A673 (cell line): Measurements from ENCODE around the gene RPIA. TPM values are rescaled to one million over a fixed set of nuclear protein-coding genes. Genes with fewer than 3 reads are reported as not detected.

Experiments used
- BruUV-seq: library from RNA; stranded (reverse); fragments of 400-500 nt; replicated peaks from 2 replicates; lab custom pipeline; 2021; lab: Mats Ljungman, UMichigan
- CTCF ChIA-PET: fragments of 300-600 bp; sonication (Branson Sonifier 250); formaldehyde crosslinking; loops from one replicate; lab custom pipeline; 2022; ENCODE audit warnings: antibody characterized with exemption; lab: Charles Lee
- POLR2A ChIA-PET: fragments of 300-600 bp; sonication (Branson Sonifier 250); formaldehyde crosslinking; loops from one replicate; lab custom pipeline; 2022; ENCODE audit warnings: antibody characterized with exemption; ENCODE audit not compliant: low non-redundant PET; lab: Charles Lee
- DNase-seq: peaks from one replicate; pipeline ENCODE4 v3.0.0-alpha.2; 2015; ENCODE audit warnings: low spot score
- H3K27ac ChIP-seq: fragments of 200-600 bp; sonication (generic); 2 replicates; pipeline ENCODE4 v1.5.1; 2016; ENCODE audit warnings: mixed run types, low read depth, mild to moderate bottlenecking, mixed read lengths, antibody characterized with exemption, low read length; ENCODE audit not compliant: poor library complexity, severe bottlenecking
- H3K27me3 ChIP-seq: fragments of 200-600 bp; sonication (generic); replicated peaks from 2 replicates; pipeline ENCODE4 v1.6.1; 2017; ENCODE audit warnings: mixed run types, low read depth, mild to moderate bottlenecking, mixed read lengths, antibody characterized with exemption, low read length; ENCODE audit not compliant: insufficient read depth, poor library complexity
- H3K36me3 ChIP-seq: fragments of 200-600 bp; sonication (generic); 2 replicates; pipeline ENCODE4 v1.6.1; 2016; ENCODE audit warnings: mixed run types, mild to moderate bottlenecking, mixed read lengths, antibody characterized with exemption, low read length; ENCODE audit not compliant: insufficient read depth, poor library complexity, severe bottlenecking
- H3K4me1 ChIP-seq: fragments of 200-600 bp; sonication (generic); 2 replicates; pipeline ENCODE4 v1.6.1; 2017; ENCODE audit warnings: mixed run types, mild to moderate bottlenecking, mixed read lengths, antibody characterized with exemption, low read length; ENCODE audit not compliant: insufficient read depth, poor library complexity, severe bottlenecking
- H3K4me3 ChIP-seq: fragments of 200-600 bp; sonication (generic); 2 replicates; pipeline ENCODE4 v1.5.1; 2016; ENCODE audit warnings: low read depth, mixed run types, mild to moderate bottlenecking, mixed read lengths, low read length; ENCODE audit not compliant: poor library complexity, severe bottlenecking
- H3K9me3 ChIP-seq: fragments of 200-600 bp; sonication (generic); 2 replicates; pipeline ENCODE4 v1.6.1; 2016; ENCODE audit warnings: mixed run types, low read depth, mild to moderate bottlenecking, mixed read lengths, antibody characterized with exemption, low read length; ENCODE audit not compliant: poor library complexity, severe bottlenecking
- EZH2 ChIP-seq: fragments of 200-600 bp; sonication (generic); IDR thresholded peaks from 2 replicates; pipeline ENCODE4 v1.6.1; 2017; ENCODE audit warnings: borderline replicate concordance, low read depth, mild to moderate bottlenecking, mixed read lengths, antibody characterized with exemption, low read length; ENCODE audit not compliant: poor library complexity, severe bottlenecking
- intact Hi-C: fragments of 100-400 bp; cut with micrococcal nuclease; formaldehyde crosslinking; loops from one replicate; pipeline ENCODE4 v1.10.0; 2022; ENCODE audit not compliant: unreplicated experiment
- total RNA-seq: library from RNA; stranded (reverse); gene quantifications from 2 replicates; pipeline ENCODE4 v1.2.3, GENCODE V29; 2021
- TF ChIP-seq, protein P1 (sequence below): fragments of 300-800, 200-600 bp; sonication (generic); conservative IDR thresholded peaks from 2 replicates; pipeline ENCODE4 v1.5.1; 2017; ENCODE audit warnings: low read depth, mild to moderate bottlenecking, antibody characterized with exemption, low read length, moderate library complexity, mixed read lengths

The RPIA gene
- total RNA-seq, 1 experiment from 2014 or later = 28.6 TPM

DNA sequence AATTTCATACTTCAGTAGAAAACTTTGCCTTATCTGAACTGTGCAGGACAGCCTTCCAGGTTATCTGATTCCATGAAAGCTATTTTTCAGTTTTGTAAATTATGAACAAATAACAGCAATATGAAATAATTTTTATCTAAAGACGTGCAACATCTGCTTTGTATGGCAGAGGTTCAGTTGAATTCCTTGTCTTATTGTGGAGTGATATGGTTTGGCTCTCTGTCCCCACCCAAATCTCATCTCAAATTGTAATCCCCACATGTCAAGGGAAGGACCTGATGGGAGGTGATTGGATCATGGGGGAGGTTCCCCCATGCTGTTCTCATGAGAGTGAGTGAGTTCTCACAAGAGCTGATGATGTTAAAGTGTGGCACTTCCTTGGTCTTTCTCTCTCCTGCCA, 18.1 kb upstream of the RPIA start:
- TF ChIP-seq, protein P1, sequence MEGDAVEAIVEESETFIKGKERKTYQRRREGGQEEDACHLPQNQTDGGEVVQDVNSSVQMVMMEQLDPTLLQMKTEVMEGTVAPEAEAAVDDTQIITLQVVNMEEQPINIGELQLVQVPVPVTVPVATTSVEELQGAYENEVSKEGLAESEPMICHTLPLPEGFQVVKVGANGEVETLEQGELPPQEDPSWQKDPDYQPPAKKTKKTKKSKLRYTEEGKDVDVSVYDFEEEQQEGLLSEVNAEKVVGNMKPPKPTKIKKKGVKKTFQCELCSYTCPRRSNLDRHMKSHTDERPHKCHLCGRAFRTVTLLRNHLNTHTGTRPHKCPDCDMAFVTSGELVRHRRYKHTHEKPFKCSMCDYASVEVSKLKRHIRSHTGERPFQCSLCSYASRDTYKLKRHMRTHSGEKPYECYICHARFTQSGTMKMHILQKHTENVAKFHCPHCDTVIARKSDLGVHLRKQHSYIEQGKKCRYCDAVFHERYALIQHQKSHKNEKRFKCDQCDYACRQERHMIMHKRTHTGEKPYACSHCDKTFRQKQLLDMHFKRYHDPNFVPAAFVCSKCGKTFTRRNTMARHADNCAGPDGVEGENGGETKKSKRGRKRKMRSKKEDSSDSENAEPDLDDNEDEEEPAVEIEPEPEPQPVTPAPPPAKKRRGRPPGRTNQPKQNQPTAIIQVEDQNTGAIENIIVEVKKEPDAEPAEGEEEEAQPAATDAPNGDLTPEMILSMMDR = no peak
- no peak for TF ChIP-seq EZH2
- Histone ChIP-seq H3K36me3 (no peaks in the 10 kb centered on the region), H3K27ac (no peak overlapping the region), H3K9me3 (no peaks in the 10 kb centered on the region), H3K27me3 (no peaks in the 10 kb centered on the region), H3K4me3 (no peak overlapping the region), H3K4me1 (no peaks in the 10 kb centered on the region)
- intact Hi-C loops = loop anchor here (5.0 kb wide), 1 partner anchor 481 kb away; no protein-coding TSS in a partner anchor
- POLR2A ChIA-PET = no interaction called here
- CTCF ChIA-PET = no interaction called here
- BruUV-seq = no TSS peak
- no peak for DNase-seq

DNA sequence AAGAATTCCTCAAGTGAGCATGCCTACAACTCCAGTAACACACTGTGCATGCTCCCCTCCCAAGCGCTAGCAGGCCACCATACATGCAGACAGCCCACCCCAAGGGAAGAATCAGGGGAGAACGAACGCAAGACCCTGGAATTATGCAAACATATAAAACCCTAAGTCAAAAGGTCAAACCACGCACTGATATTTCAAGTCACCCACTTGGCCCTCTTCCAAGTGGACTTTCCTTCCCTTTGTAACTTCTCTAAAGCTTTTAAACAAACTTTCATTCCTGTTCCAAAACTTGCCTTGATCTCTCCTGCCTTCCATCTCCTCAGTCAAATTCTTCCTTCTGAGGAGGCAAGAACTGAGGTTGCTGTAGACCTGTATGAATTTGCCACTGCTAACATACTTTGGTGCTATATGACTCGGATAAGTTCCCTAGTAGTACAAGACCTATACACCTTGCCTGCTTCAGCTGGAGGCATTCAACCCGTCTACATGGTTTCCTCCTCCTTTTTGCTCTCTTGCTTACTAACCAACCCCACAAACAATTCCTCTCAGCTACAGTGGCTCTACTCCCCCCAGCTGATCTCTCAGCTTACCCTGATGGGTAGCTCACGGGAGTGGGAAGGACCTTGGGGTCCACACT, 11.1 kb upstream of the RPIA start:
- H3K36me3 ChIP-seq = no peaks in the 10 kb centered on the region
- CTCF ChIA-PET = no interaction called here
- no peak for DNase-seq
- intact Hi-C loops = no loop called here
- POLR2A ChIA-PET = no interaction called here
- H3K9me3 ChIP-seq = peaks cover 26% of the 10 kb centered on the region
- H3K4me1 ChIP-seq = no peaks in the 10 kb centered on the region
- TF ChIP-seq, protein P1 = no peak
- TF ChIP-seq EZH2 = no peak
- H3K27ac ChIP-seq = no peak overlapping the region
- H3K27me3 ChIP-seq = no peaks in the 10 kb centered on the region
- H3K4me3 ChIP-seq = no peak overlapping the region
- no TSS peak for BruUV-seq

DNA sequence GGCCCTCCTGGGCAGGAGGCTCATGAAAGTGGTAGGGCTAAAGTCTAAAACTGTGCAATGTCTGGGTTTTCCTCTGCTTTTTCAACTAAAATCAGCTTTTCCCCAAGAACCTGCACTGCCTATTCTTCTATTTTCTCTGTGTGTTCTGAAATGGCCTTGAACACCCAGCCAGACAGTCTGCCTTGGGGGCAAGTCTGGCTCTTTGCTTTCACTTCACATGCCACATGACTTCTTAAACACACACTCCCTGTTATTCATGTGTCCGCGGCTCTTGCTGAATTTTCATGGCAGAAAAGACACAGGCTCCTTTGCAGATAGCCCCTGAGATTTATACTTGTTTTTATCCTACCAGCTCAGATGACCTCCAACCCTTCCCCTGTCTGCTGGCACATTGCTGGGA, 10.6 kb upstream of the RPIA start:
- BruUV-seq = no TSS peak
- H3K9me3 ChIP-seq = peaks cover 26% of the 10 kb centered on the region
- H3K4me1 ChIP-seq = no peaks in the 10 kb centered on the region
- CTCF ChIA-PET = no interaction called here
- no peak for DNase-seq
- TF ChIP-seq, protein P1 = no peak
- TF ChIP-seq EZH2 = no peak
- no peak overlapping the region for H3K27ac ChIP-seq
- H3K4me3 ChIP-seq = no peak overlapping the region
- intact Hi-C loops = no loop called here
- no peaks in the 10 kb centered on the region for H3K27me3 ChIP-seq
- POLR2A ChIA-PET = no interaction called here
- no peaks in the 10 kb centered on the region for H3K36me3 ChIP-seq
